ENCODE data around the gene CCSER1.
"Not testable (repeated sequence)": the region's sequence is repeated elsewhere in the genome, so short reads cannot be mapped to it uniquely, and the experiment has no call there.

Gene CCSER1

DNA sequence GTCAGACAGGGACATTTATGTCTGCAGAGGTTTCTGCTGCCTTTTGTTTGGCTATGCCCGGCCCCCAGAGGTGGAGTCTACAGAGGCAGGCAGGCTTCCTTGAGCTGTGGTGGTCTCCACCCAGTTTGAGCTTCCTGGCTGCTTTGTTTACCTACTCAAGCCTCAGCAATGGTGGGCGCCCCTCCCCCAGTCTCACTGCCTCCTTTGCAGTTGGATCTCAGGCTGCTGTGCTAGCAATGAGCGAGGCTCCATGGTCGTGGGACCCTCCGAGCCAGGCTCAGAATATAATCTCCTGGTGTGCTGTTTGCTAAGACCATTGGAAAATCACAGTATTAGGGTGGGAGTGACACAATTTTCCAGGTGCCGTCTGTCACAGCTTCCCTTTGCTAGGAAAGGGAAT lies 578.3 kb downstream of the CCSER1 start:
- DNase-seq (ENCODE audit: low read depth in 2 of 2): not testable (repeated sequence)

- DNase-seq (ENCODE audit: low read depth in 2 of 2): no peak
These were observed 588.0 kb downstream of the CCSER1 start for GRCh38 chr4:90715242-90715641.

DNA sequence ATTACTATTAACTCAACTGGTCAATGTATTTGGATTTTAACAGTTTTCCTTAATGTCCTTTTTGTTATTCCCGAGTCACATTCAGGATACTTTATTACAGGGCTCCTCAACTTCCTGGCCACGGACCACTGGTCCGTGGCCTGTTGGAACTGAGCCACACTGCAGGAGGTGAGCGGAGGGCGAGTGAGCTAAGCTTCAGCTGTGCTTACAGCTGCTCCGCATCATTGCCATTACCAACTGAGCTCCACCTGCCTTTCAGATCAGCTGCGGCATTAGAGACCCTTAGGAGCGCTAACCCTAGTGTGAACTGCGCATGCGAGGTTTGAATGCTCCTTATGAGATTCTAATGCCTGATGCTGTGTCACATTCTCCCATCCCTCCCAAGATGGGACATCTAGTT lies 591.7 kb downstream of the CCSER1 start:
- no peak for DNase-seq (ENCODE audit: low read depth in 2 of 2)

GRCh38 chr4:90727938-90728337 lies 600.7 kb downstream of the CCSER1 start:
- no peak for DNase-seq (ENCODE audit: low read depth in 2 of 2)

- DNase-seq (ENCODE audit: low read depth in 2 of 2): no peak
These were observed 603.6 kb downstream of the CCSER1 start for GRCh38 chr4:90730752-90731151.

DNA sequence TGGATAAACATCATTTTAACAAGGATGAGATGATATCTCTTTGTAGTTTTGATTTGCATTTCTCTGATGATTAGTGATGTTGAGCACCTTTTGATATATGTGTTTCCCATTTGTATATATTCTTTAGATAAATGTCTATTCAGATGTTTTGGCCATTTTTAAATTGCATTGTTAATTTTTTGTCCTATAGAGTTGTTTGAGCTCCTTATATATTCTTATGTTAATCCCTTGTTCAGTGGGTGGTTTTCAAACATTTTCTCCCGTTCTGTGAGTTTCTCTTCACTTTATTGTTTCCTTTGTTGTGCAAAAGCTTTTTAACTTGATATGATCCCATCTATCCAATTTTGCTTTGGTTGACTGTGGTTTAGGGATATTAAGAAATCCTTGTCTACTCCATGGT lies 606.0 kb downstream of the CCSER1 start:
- DNase-seq (ENCODE audit: low read depth in 2 of 2): no peak

GRCh38 chr4:90745176-90745575 lies 618.0 kb downstream of the CCSER1 start:
- DNase-seq (ENCODE audit: low read depth in 2 of 2): no peak

DNA sequence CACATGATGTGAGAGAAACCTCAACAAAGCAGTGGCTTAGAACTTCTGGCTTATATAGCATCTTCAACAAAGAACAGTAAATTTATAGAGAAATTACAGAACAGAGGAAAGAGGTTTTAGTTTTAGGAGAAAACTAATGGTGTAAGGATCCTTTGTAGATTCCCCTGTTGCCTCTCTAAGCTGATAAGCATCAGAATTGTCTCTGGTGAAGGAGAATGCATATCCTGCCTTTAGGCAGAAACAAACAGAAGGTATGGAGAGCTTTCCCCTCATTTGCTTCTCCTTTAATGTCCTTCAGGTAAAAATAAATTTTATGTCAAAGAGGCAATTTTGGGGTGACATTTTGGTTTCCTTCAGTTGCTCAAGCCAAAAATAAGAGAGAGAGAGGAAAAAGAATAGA lies 625.9 kb downstream of the CCSER1 start:
- DNase-seq (ENCODE audit: low read depth in 2 of 2): no peak

DNA sequence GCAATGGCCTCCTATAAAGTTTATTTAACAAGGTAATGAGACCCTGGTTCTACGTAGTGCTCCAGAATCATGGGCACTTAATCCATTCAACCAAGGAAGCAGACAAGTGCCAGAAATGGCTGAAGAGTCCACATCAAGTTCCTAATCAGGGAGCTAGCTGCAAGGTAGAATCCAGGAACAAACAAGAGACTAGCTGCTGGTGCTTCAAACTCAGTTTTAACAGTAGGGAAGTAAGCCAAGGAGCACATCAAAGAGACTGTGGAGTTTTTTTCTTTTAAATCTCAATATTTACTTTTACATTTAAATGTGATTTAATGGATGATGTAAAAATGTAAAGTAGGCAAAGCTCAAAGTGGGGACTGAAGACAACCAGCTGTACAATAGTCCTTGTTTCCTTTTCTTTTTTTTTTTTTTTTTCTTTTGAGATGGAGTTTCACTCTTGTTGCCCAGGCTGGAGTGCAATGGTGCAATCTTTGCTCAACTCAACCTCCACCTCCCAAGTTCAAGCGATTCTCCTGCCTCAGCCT lies 630.4 kb downstream of the CCSER1 start:
- DNase-seq (ENCODE audit: low read depth in 2 of 2): no peak

DNA sequence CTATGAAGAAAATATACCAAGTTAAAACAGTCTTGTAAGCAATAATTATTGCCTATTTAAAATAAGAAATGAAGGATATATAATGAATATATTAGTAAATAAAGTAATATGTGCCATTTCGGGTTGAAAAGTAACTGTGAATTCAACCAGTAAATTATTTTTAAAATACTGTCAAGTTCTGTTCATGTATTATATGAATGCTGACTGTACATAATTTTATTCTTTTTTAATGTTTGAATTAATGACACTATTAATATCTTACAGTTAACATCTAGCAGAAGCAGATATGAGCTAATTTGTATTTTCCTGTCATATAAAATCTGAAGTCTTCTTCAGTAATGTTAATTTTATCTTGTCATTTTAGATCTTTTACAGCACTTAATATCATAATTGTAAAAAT lies 632.9 kb downstream of the CCSER1 start:
- DNase-seq (ENCODE audit: low read depth in 2 of 2): no peak

- DNase-seq (ENCODE audit: low read depth in 2 of 2): no peak
These were observed 639.6 kb downstream of the CCSER1 start for GRCh38 chr4:90766837-90767236.

DNA sequence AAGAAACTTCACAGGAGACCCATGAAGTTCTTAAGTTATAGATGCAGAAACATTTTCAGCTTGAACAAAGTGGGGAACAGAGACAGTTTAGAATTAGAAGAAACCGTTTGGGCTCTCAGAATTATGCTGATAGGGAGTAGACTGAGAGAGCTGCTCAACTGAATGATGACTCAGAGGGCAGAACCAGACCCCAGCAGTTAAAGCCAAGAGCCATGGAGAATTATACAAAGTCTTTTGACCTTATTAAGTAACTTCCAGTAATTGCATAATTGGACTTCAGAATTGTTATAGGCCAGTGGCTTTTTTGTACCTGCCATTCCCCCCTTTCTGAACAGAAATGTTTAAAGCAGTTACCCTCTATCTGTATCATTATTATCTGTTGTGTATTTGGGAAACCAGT lies 642.1 kb downstream of the CCSER1 start:
- no peak for DNase-seq (ENCODE audit: low read depth in 2 of 2)

- no peak for DNase-seq (ENCODE audit: low read depth in 2 of 2)
These were observed 653.0 kb downstream of the CCSER1 start for GRCh38 chr4:90780193-90780592.

GRCh38 chr4:90786602-90787001 lies 659.4 kb downstream of the CCSER1 start:
- DNase-seq (ENCODE audit: low read depth in 2 of 2): no peak

DNA sequence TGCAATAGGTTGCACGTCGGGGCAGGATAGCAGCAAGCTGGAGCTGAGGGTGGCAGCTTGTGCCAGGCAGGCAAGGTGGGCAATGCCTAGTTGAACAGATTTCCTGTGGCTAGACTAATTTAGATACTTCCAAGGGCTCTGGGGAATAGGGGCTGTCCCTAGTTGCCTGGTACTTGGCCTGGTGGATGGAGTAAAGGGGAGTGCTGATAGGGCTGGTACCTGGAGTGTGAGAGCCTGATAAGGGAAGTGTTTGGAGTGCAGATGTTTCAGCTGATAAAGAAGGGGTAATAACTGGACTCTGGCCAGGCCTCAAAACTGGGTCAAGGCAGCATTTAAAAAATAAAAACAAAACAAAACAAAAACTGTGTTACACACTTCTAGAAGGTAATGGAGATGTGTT lies 665.5 kb downstream of the CCSER1 start:
- DNase-seq (ENCODE audit: low read depth in 2 of 2): no peak

- DNase-seq (ENCODE audit: low read depth in 2 of 2): no peak
These were observed 671.8 kb downstream of the CCSER1 start for GRCh38 chr4:90798948-90799347.

GRCh38 chr4:90799895-90800294 lies 672.7 kb downstream of the CCSER1 start:
- DNase-seq (ENCODE audit: low read depth in 2 of 2): no peak

- no peak for DNase-seq (ENCODE audit: low read depth in 2 of 2)
These were observed 688.4 kb downstream of the CCSER1 start for GRCh38 chr4:90815569-90815968.

DNA sequence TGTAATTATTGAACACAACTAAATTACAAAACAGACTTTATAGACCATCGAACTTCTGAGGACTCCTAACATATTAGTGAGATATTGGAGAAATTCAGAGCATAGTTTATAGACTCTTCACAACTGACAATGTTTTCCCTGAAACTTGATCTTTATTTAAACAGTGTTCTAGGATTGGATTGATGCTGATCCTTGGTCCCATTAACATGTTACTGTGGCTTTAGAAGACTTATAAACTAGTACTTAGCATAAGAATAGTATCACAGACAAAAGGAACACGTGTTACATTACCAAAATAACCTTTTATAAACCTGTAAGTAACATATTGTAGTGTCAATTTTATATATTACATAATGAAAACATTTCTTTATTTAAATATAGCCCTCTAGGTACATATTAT lies 689.6 kb downstream of the CCSER1 start:
- DNase-seq (ENCODE audit: low read depth in 2 of 2): no peak

GRCh38 chr4:90824266-90825150 lies 697.3 kb downstream of the CCSER1 start:
- DNase-seq (ENCODE audit: low read depth in 2 of 2): no peak

- DNase-seq (ENCODE audit: low read depth in 2 of 2): no peak
These were observed 698.7 kb downstream of the CCSER1 start for GRCh38 chr4:90825849-90826248.

DNA sequence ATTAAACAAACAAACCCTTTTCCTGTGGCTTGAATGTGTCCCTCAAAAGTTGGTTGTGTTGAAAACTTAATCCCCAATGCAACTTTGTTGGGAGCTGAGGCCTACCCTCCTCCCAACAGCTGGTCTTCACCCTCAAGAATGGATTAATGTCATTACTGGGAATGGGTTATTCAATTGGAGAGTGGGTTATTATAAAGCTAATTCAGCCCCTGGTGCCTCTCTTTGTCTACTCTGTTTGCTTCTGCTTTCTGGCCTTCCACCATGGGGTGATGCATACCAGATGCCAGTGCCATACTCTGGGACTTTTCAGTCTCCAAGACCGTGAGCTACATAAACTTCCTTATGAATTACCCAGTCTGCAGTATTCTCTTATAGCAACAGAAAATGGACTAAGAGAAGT lies 706.5 kb downstream of the CCSER1 start:
- DNase-seq (ENCODE audit: low read depth in 2 of 2): no peak

- no peak for DNase-seq (ENCODE audit: low read depth in 2 of 2)
These were observed 710.0 kb downstream of the CCSER1 start for GRCh38 chr4:90837241-90837640.

- not testable (repeated sequence) for DNase-seq (ENCODE audit: low read depth in 2 of 2)
These were observed 711.7 kb downstream of the CCSER1 start for GRCh38 chr4:90838859-90839258.
